Ishikawa (cell line): Measurements from ENCODE around the gene MLLT6.

Source experiments
- CEBPB ChIP-seq: IDR thresholded peaks from 2 replicates; pipeline ENCODE4 v1.6.1; 2012
- CREB1 ChIP-seq: IDR thresholded peaks from 2 replicates; pipeline ENCODE4 v1.6.1; 2012; ENCODE audit warnings: low read depth
- EGR1 ChIP-seq: IDR thresholded peaks from 2 replicates; pipeline ENCODE4 v1.6.1; 2012
- EP300 ChIP-seq: IDR thresholded peaks from 2 replicates; pipeline ENCODE4 v1.6.1; 2012; ENCODE audit warnings: borderline replicate concordance
- FOXM1 ChIP-seq: IDR thresholded peaks from 2 replicates; pipeline ENCODE4 v1.6.1; 2012; ENCODE audit warnings: low read depth, borderline replicate concordance
- NFIC ChIP-seq: IDR thresholded peaks from 2 replicates; pipeline ENCODE4 v1.6.1; 2012
- RAD21 ChIP-seq: IDR thresholded peaks from 2 replicates; pipeline ENCODE4 v1.6.1; 2012; ENCODE audit warnings: low read depth
- TAF1 ChIP-seq: IDR thresholded peaks from 2 replicates; pipeline ENCODE4 v1.6.1; 2012; ENCODE audit warnings: low read depth, mild to moderate bottlenecking
- TCF12 ChIP-seq: IDR thresholded peaks from 2 replicates; pipeline ENCODE4 v1.6.1; 2012; ENCODE audit warnings: low read depth
- TEAD4 ChIP-seq: IDR thresholded peaks from 2 replicates; pipeline ENCODE4 v1.6.1; 2012
- YY1 ChIP-seq: IDR thresholded peaks from 2 replicates; pipeline ENCODE4 v1.6.1; 2012; ENCODE audit warnings: low read depth
- ZBTB7A ChIP-seq: IDR thresholded peaks from 2 replicates; pipeline ENCODE4 v1.6.1; 2012; ENCODE audit warnings: low read depth
- TF ChIP-seq, protein P1 (sequence below): IDR thresholded peaks from 2 replicates; pipeline ENCODE4 v1.6.1; 2012
- TF ChIP-seq, protein P2 (sequence below): IDR thresholded peaks from 2 replicates; pipeline ENCODE4 v1.6.1; 2012; ENCODE audit warnings: low read depth, mild to moderate bottlenecking
- TF ChIP-seq, protein P3 (sequence below): IDR thresholded peaks from 2 replicates; pipeline ENCODE4 v1.6.1; 2012

MLLT6 gene

DNA sequence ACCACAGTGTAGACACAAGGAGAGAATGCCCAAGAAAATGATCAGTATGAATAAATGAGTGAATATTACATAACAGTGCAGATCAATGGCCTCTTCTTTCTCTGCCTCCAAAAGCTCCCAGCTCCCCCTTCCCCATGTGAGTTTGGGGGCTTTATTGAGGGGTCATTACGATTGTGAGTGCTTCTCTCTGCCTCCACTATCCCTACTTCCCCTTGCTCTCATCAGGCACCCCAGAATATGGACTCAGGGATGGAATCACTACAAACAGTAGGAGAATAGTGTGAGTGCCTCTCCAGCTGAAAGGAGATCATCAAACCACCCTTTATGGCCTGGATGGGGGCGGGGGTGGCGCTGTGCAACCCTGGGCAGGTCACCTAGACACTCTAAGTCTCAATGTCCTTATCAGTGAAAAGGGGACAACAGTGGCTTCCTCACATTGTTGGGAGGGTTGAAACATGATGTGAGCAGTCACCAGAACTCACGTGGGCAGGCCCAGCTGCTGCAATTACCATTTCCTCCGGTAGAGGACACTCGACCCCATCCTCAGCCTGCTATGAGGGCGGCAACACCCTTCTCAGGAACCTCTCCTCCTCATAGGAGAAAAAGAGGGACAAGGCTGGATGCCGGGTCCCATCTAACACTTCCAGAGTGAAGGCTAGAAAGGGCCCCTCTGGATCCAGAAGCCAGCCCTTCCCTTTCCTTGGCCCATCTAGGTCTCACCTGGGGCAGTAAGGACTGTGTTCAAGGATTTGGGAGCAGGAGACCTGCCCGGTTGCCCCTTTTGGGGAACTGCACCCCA is 28.2 kb upstream of the MLLT6 start:
- TF ChIP-seq TCF12: no peak
- no peak for TF ChIP-seq CREB1
- no peak for TF ChIP-seq ZBTB7A
- no peak for TF ChIP-seq NFIC
- TF ChIP-seq, protein P1, sequence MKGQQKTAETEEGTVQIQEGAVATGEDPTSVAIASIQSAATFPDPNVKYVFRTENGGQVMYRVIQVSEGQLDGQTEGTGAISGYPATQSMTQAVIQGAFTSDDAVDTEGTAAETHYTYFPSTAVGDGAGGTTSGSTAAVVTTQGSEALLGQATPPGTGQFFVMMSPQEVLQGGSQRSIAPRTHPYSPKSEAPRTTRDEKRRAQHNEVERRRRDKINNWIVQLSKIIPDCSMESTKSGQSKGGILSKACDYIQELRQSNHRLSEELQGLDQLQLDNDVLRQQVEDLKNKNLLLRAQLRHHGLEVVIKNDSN: peak; percentile 86
- no peak for TF ChIP-seq TAF1
- TF ChIP-seq, protein P2, sequence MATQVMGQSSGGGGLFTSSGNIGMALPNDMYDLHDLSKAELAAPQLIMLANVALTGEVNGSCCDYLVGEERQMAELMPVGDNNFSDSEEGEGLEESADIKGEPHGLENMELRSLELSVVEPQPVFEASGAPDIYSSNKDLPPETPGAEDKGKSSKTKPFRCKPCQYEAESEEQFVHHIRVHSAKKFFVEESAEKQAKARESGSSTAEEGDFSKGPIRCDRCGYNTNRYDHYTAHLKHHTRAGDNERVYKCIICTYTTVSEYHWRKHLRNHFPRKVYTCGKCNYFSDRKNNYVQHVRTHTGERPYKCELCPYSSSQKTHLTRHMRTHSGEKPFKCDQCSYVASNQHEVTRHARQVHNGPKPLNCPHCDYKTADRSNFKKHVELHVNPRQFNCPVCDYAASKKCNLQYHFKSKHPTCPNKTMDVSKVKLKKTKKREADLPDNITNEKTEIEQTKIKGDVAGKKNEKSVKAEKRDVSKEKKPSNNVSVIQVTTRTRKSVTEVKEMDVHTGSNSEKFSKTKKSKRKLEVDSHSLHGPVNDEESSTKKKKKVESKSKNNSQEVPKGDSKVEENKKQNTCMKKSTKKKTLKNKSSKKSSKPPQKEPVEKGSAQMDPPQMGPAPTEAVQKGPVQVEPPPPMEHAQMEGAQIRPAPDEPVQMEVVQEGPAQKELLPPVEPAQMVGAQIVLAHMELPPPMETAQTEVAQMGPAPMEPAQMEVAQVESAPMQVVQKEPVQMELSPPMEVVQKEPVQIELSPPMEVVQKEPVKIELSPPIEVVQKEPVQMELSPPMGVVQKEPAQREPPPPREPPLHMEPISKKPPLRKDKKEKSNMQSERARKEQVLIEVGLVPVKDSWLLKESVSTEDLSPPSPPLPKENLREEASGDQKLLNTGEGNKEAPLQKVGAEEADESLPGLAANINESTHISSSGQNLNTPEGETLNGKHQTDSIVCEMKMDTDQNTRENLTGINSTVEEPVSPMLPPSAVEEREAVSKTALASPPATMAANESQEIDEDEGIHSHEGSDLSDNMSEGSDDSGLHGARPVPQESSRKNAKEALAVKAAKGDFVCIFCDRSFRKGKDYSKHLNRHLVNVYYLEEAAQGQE: no peak
- TF ChIP-seq CEBPB: no peak
- TF ChIP-seq RAD21: peak; percentile 98
- no peak for TF ChIP-seq EGR1
- peak; percentile 60 for TF ChIP-seq TEAD4
- no peak for TF ChIP-seq YY1
- no peak for TF ChIP-seq FOXM1
- TF ChIP-seq EP300: no peak
- TF ChIP-seq, protein P3, sequence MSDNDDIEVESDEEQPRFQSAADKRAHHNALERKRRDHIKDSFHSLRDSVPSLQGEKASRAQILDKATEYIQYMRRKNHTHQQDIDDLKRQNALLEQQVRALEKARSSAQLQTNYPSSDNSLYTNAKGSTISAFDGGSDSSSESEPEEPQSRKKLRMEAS: peak; percentile 54

DNA sequence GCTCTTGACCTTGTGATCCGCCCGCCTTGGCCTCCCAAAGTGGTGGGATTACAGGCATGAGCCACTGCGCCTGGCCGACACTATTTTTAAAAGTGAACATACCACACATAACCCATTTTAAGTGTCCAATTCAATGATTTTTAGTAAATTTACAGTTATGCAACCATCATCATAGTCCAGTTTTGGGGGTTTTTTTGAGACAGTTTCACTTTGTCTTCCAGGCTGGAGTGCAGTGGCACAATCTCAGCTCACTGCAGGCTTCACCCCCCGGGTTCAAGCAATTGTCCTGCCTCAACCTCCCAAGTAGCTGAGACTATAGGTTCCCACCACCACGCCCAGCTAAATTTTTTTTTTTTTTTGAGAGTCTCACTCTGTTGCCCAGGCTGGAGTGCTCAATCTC is 27.3 kb upstream of the MLLT6 start:
- no peak for TF ChIP-seq CREB1
- TF ChIP-seq YY1: no peak
- TF ChIP-seq TEAD4: no peak
- TF ChIP-seq, protein P2: no peak
- TF ChIP-seq CEBPB: no peak
- no peak for TF ChIP-seq ZBTB7A
- TF ChIP-seq, protein P1: no peak
- TF ChIP-seq EGR1: no peak
- TF ChIP-seq RAD21: no peak
- no peak for TF ChIP-seq TAF1
- TF ChIP-seq EP300: no peak
- TF ChIP-seq, protein P3: no peak
- TF ChIP-seq FOXM1: no peak
- no peak for TF ChIP-seq TCF12

DNA sequence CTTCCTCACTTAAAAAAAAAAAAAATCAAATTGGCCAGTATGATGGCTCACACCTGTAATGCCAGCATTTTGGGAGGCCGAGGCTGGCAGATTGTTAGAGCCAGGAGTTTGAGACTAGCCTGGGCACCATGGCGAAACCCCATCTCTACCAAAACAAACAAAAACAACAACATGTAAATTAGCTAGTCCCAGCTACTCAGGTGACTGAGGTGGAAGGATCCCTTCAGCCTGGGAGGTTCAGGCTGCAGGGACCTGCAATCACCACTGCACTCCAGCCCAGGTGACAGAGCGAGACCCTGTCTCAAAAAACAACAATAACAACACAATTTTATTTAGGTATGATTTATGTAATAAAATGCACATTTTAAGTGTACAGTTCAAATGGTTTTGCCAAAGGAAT is 24.0 kb upstream of the MLLT6 start:
- TF ChIP-seq RAD21: no peak
- no peak for TF ChIP-seq EGR1
- no peak for TF ChIP-seq ZBTB7A
- no peak for TF ChIP-seq CREB1
- TF ChIP-seq YY1: no peak

DNA sequence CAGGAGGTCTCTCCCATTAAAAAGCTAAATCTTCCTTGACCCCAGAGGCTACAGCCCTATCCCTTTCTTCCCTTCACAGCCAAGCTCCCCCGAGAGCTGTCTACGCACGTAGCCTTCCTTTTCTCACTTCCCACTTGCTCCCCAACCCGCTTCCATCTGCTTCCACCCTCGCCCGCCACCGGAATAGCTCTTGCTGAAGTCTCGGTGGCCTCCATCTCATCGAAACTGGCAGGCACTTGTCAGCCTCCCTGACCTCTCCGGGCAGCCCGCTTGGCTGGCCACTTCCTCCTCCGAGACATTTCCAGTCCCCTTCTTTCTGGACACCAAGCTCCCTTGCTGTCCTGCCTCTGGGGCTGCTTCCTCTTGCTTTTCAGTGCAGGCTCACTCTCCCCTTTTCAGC is 19.6 kb upstream of the MLLT6 start:
- TF ChIP-seq FOXM1 (no peak), YY1 (no peak), RAD21 (no peak), EGR1 (no peak), CEBPB (no peak), CREB1 (no peak), EP300 (no peak), TAF1 (no peak)
- TF ChIP-seq, protein P1: no peak
- TF ChIP-seq, protein P3: no peak
- TF ChIP-seq, protein P2: no peak
